Putamen (tissue), 1 donor: ENCODE data around the gene E2F6.

ENCODE experiments used
- DNase-seq: peaks from one replicate; pipeline ENCODE4 v3.0.0-alpha.2; 2016; ENCODE audit warnings: low spot score

Gene E2F6

GRCh38 chr2:11465485-11466306, at the start of gene E2F6:
TSS of gene E2F6 (minus strand) at chr2:11466161. CDS start at chr2:11465879, 282 bp downstream.
- peak; percentile 92 for DNase-seq

GRCh38 chr2:11515490-11515981, 49.6 kb upstream of the E2F6 start:
- DNase-seq = no peak

GRCh38 chr2:11514904-11515303, 48.9 kb upstream of the E2F6 start:
- no peak for DNase-seq

- DNase-seq = no peak
Measured at GRCh38 chr2:11514081-11514730, 48.2 kb upstream of the E2F6 start.

- no peak for DNase-seq
Measured at GRCh38 chr2:11513319-11513718, 47.4 kb upstream of the E2F6 start.

GRCh38 chr2:11512431-11512830, 46.5 kb upstream of the E2F6 start:
- DNase-seq = no peak

GRCh38 chr2:11509657-11510360, 43.8 kb upstream of the E2F6 start:
- DNase-seq = no peak

GRCh38 chr2:11508279-11508678, 42.3 kb upstream of the E2F6 start:
- peak; percentile 39 for DNase-seq

- no peak for DNase-seq
Measured at GRCh38 chr2:11507517-11507916, 41.6 kb upstream of the E2F6 start.

- DNase-seq = no peak
Measured at GRCh38 chr2:11506611-11506969, 40.6 kb upstream of the E2F6 start.

GRCh38 chr2:11505652-11506610, 40.0 kb upstream of the E2F6 start:
- DNase-seq = no peak

- DNase-seq = no peak
Measured at GRCh38 chr2:11503354-11503927, 37.5 kb upstream of the E2F6 start.

GRCh38 chr2:11502740-11503292, 36.9 kb upstream of the E2F6 start:
- no peak for DNase-seq

GRCh38 chr2:11500702-11501303, 34.8 kb upstream of the E2F6 start:
- no peak for DNase-seq

- peak; percentile 78 for DNase-seq
Measured at GRCh38 chr2:11499081-11499743, 33.3 kb upstream of the E2F6 start.

GRCh38 chr2:11498543-11499034, 32.6 kb upstream of the E2F6 start:
- DNase-seq = peak; percentile 72

GRCh38 chr2:11495844-11496681, 30.1 kb upstream of the E2F6 start:
- DNase-seq = peak; percentile 47

- DNase-seq = no peak
Measured at GRCh38 chr2:11494310-11494709, 28.3 kb upstream of the E2F6 start.

- no peak for DNase-seq
Measured at GRCh38 chr2:11493282-11493681, 27.3 kb upstream of the E2F6 start.
